GM21447 (cell line): ENCODE measurements around the gene ULK4.
"Not testable (repeated sequence)": the region's sequence is repeated elsewhere in the genome, so short reads cannot be mapped to it uniquely, and the experiment has no call there.

Experiments
- ATAC-seq: cut with Tn5 transposase; IDR thresholded peaks from one replicate; pipeline ENCODE4 v1.9.1; 2021; ENCODE audit not compliant: unreplicated experiment

Gene ULK4

DNA sequence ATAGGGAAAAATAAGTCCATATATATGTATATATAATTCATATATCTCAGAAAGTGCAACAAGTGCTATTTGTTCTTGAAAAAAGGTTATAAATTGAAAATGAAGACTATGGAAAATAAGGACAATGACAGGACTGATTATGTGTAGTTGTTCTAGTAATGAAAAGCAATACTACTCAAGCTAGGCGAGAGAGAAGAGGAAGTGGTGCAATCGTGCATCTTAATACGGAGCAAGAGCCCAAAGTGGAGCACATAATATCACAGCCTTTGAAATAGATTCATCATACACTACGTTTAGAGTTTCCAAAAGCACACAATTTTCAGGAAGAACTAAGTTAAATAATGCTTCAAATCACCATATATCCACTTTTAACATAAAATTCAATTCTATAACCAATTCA lies 87.9 kb downstream of the ULK4 start:
- ATAC-seq: no peak

- no peak for ATAC-seq
Measured at GRCh38 chr3:41872157-41872556, 89.7 kb downstream of the ULK4 start.

DNA sequence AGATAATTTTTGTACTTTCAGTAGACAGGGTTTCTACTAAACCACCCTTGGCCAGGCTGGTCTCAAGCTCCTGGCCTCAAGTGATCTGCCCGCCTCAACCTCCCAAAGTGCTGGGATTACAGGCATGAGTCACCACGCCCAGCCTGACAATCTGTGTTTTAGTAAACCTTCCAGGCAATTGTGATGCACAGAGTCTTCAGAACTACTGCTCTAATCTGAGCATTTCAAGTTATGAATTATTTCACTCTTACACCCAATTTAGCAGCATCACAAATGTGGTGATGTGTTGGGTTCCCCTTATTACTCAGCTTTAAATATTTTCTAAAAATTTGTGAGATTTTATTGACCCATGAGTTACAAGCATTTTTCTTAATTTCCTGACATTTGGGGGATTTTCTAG lies 94.4 kb downstream of the ULK4 start:
- ATAC-seq: no peak

DNA sequence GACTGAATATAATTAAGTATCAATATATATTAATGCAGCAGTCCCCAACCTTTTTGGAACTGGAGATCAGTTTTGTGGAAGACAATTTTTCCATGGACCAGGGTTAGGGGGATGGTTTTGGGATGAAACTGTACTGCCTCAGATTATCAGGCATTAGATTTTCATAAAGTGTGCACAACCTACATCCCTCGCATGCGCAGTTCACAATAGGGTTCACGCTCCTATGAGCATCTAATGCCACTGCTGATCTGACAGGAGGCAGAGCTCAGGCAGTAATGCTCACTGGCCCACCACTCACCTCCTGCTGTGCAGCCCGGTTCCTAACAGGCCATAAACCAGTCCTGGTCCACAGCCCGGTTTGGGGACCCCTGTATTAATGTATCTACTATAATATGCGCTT lies 95.6 kb downstream of the ULK4 start:
- no peak for ATAC-seq

- no peak for ATAC-seq
Measured at GRCh38 chr3:41863024-41863423, 98.9 kb downstream of the ULK4 start.

DNA sequence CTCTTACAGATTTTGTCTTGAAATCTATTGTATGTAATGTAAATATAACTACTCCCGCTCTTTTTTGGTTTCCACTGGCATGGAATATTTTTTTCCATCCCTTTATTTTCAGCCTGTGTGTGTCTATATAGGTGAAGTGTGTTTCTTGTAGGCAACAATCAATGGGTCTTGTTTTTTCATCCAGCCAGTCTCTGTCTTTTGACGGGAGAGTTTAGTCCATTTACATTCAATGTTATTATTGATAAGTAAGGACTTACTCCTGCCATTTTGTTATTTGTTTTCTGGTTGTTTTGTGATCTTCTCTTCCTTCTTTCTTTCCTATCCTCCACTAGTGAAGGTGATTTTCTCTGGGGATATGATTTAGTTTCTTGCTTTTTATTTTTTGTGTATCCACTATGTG lies 101.4 kb downstream of the ULK4 start:
- ATAC-seq: not testable (repeated sequence)

DNA sequence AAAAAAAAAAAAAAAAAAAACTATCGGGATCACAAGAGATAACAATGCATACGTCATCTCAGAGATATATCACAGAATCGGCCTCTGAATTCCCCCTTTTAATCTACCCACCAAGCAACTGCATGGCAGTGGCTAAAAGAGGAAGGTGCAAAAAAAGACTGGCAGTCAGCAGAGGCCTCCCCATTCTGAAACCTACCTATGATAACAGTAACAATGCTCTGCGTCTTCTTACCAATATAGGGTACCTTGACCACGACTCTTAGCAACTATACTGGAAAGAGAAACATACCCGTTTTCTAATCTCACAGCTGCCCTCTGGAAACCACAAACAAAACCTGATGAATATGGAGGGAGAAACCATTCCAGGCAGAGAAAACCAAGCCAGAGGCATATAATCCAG lies 106.9 kb downstream of the ULK4 start:
- ATAC-seq: no peak

- ATAC-seq: no peak
Measured at GRCh38 chr3:41853540-41854196, 108.2 kb downstream of the ULK4 start.

DNA sequence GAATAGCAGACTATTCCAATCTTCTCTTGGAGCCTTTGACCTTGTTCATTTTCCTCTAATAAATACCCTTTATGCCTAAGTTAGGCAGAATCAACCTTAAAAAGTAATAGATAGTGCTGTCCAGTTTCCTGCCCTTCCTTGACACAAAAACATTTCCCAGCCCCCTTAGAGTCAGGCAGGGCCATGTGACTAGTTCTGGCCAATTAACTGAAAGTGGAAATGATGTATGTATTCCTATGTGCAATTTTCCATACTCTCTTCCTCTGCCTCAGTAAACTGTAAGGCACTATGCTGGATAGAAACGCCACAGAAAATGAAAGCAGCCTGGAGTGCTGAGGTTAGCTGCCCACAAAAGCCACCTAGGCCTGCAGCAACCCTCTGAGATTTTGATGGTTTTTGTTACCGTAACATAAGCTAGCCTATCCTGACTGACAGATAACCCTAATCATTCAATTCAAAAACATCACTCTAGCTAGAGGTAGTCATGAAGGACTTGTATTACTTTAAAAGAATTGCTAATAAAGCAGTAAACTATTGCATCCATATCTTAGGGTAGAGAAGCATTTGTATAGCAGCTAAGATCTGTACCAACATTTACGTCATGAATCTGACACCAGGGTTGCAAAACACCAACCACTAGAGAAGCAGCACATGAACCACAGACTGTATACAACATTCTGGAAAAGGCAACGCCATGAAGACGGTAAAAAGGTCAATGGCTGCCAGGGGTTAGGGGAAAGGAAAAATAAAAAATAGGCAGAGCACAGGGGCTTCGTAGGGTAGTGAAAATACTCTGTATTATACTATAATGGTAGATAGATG lies 112.9 kb downstream of the ULK4 start:
- ATAC-seq: no peak

GRCh38 chr3:41847679-41848078 lies 114.2 kb downstream of the ULK4 start:
- ATAC-seq: no peak

DNA sequence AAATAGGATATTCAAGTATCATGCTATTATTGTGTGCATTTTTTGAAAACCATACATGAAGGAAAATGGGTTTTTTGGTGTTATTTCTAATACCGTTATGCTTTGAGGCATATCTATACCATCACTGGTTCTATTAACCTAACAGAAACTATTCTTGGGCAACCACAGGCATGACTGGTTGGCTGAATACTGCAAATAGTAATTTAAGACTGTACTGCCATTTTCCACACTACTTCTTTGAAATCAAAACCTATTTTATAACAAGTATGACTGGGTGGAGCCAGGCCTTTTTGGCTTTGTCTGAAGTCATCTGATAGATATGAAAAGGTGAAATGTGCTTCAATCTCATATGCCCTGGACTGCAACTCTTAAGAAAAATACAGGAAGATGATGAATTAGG lies 115.1 kb downstream of the ULK4 start:
- ATAC-seq: no peak

GRCh38 chr3:41845826-41846225 lies 116.1 kb downstream of the ULK4 start:
- ATAC-seq: no peak

- not testable (repeated sequence) for ATAC-seq
Measured at GRCh38 chr3:41844256-41844655, 117.6 kb downstream of the ULK4 start.

DNA sequence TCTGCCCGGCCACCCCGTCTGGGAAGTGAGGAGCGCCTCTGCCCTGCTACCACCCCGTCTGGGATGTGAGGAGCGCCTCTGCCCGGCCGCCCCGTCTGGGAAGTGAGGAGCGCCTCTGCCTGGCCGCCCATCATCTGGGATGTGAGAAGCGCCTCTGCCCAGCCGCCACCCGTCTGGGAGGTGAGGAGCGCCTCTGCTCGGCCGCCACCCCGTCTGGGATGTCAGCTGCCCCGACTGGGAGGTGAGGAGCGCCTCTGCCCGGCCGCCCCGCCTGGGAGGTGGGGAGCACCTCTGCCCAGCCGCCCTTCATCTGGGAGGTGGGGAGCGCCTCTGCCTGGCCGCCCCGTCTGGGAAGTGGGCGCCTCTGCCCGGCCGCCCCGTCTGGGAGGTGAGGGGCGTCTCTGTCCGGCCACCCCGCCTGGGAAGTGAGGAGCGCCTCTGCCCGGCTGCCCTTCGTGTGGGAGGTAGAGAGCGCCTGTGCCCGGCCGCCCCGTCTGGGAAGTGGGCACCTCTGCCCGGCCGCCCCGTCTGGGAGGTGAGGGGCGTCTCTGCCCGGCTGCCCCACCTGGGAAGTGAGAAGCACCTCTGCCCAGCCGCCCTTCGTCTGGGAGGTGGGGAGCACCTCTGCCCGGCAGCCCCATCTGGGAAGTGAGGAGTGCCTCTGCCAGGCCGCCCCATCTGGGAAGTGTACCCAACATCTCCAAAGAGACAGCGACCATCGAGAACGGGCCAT lies 120.8 kb downstream of the ULK4 start:
- ATAC-seq: not testable (repeated sequence)

GRCh38 chr3:41836360-41837134 lies 125.4 kb downstream of the ULK4 start:
- ATAC-seq: peak; percentile 70

GRCh38 chr3:41833628-41834027 lies 128.3 kb downstream of the ULK4 start:
- no peak for ATAC-seq

- no peak for ATAC-seq
Measured at GRCh38 chr3:41819236-41819635, 142.7 kb downstream of the ULK4 start.

- no peak for ATAC-seq
Measured at GRCh38 chr3:41808618-41809017, 153.3 kb downstream of the ULK4 start.

- ATAC-seq: no peak
Measured at GRCh38 chr3:41808152-41808551, 153.8 kb downstream of the ULK4 start.

DNA sequence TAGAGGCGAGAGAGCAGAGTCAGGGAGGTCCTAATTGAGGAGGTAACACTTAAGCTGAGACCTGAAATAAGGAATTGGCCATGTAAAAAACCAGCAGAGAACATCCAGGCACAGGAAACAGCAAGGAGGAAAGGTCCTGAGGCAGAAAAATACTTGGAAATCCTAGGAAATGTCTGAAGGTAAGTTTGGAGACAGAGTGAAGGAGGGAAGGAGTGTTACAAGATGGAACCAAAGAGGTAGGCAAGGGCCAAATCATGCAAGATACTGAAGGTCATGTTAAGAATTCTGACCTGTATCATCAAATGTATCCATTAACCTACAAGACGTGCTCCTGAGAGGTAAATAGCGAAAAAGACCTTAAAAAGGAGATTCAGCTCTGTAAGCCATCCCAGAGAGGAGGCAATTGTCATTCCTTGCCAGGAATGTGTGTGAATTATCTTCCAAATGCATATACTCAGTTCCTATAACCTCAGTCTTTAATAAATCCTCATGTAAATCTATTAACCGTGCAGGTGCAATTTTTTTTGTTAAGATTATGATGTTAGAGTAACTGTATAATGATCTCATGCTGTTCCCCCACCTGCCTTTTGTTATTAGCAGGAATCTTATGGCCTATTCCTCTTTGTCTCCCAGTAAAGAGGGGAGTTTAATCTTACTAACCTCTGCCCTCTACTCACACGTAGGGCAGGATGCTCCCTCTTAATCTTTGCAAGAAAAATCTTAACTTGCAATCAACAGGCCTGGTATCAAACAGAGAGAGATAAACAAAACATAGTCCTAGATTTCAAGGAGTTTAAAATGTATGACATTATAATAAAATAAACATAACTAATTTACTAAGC lies 166.9 kb downstream of the ULK4 start:
- ATAC-seq: no peak
